Measurements from ENCODE around the gene KDM5B.
A peak's percentile ranks its signal among the peaks of the same experiment; 100 is the strongest.

KDM5B gene

DNA sequence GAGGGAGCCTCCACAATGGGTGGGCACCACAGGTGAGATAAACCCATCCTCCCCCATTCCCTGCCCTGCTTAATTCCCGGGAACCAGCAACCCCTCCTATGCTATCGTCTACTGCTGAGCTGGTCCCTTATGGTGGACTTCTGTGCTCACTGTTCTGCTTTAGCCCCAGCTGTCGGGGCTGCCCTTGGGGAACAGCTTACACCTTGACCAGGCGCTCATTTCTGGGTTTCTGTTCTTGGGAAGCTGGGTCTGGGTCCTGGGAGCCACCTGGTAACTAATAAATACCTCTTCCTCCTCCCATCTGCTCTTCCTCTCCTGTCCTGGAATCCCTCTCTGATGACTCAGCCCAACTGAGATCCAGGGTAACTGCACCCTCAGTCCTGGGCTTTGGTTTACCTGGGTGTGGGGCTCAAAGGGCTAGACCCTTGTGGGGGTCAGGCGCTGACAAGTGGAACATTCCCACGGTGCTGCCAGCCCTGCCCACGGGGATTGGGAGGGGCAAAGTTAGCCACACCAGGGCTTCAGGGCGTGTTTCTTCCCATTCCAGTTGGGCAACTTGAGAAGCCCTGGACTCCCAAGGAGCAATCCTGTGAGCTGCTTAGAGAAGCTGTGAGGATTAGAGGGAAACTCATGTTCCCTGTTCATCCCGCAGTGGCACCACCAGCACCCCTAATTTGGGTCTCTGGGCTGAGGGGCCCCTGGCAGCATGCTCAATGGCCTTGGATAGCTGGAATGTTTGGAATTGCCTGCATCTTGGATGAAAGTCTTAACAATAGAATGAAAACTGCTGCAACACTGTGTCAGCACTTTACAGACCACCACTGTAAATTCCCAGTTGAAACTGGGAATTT lies 4.2 kb upstream of the KDM5B start:
- H3K27ac ChIP-seq = no peak overlapping the region
- TF ChIP-seq, protein P1, sequence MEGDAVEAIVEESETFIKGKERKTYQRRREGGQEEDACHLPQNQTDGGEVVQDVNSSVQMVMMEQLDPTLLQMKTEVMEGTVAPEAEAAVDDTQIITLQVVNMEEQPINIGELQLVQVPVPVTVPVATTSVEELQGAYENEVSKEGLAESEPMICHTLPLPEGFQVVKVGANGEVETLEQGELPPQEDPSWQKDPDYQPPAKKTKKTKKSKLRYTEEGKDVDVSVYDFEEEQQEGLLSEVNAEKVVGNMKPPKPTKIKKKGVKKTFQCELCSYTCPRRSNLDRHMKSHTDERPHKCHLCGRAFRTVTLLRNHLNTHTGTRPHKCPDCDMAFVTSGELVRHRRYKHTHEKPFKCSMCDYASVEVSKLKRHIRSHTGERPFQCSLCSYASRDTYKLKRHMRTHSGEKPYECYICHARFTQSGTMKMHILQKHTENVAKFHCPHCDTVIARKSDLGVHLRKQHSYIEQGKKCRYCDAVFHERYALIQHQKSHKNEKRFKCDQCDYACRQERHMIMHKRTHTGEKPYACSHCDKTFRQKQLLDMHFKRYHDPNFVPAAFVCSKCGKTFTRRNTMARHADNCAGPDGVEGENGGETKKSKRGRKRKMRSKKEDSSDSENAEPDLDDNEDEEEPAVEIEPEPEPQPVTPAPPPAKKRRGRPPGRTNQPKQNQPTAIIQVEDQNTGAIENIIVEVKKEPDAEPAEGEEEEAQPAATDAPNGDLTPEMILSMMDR (IDR thresholded peaks at IDR 0.05) = no peak
- TF ChIP-seq ZFX (IDR thresholded peaks at IDR 0.05; ENCODE audit: borderline replicate concordance) = no peak

DNA sequence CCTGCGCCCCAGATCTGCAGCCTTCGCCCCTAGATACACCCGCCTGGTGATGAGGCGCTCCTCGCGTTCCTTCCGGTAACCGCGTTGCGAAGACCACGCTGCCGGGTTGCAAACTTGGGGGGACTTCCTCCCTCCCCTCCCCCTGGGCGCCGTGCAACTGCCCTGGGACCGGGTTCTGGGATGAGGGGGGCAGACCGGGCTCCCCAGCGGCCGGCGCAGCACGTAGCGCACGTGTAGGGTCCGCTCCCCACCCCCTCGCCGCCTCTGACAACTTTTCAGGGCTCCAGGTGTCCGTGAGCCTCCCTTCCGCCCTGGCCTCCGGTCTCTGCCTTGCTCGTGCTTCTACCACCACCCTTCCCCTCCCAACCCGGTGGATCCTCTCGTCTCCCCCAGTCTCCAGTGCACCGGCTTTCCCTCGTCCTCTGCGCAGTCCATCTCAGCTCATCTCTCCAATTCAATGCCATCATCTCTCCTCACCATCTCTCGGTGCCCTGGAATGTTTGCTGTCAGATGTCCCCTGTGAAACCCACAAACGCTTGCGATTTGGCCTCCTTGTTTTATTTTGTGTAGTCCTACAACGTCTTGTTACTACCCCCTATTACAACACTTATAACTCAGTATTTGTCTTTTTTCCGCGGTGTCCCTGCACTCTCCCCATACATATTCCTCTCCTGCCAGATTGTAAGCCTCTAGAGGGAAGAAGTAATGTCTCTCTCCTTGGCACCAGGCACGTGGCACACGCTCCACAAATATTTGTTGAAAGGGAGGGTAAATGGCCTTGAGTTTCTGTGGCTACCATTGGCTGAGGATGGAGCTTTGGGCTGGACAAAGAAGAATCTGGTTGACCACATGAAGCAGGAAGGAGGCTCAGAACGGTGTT lies 3.3 kb upstream of the KDM5B start:
- TF ChIP-seq ZFX (IDR thresholded peaks at IDR 0.05; ENCODE audit: borderline replicate concordance) = no peak
- TF ChIP-seq, protein P1 (IDR thresholded peaks at IDR 0.05) = no peak
- no peak overlapping the region for H3K27ac ChIP-seq

DNA sequence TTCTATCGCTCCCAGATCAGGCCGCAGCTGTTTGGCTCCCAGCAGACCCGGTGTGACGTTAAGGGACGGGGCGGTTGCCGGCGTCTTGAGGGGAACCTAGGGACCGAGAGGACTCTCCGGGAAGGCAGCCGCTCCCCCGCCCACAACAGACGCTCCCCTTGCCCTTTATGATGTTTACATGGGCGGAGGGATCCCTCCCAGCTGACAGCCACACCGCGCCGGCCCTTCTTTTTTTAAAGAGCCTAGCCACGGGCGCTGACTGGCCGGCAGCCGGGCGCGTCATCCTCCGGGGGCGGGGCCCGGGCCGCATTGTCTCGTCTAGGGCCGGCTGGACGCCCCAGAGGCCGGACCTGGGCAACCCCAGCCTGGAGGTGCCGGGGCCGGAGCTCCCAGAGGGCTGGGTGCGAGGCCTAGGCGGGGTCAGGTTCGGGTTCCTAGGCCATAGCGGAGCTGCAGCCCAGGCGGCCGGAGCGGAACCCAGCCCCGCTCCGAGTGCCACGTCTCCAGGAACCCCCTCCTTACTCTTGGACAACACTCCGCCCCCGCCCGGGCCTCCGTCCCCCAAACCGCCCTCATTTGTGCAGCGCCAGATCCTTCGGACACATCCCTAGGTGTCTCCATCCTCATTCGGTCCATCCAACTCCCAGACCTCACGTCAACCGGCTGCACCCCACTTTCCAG lies 2.5 kb upstream of the KDM5B start, which contains the start of gene PCAT6:
Gene PCAT6 (plus strand): TSS at position 340 of the 681 bp plus-strand sequence.
- H3K27ac ChIP-seq = peak within 1 kb of the TSS; percentile 40; the same call in 1 of the 2 replicates
- TF ChIP-seq, protein P1 (IDR thresholded peaks at IDR 0.05) = no peak
- TF ChIP-seq ZFX (IDR thresholded peaks at IDR 0.05; ENCODE audit: borderline replicate concordance) = no peak

DNA sequence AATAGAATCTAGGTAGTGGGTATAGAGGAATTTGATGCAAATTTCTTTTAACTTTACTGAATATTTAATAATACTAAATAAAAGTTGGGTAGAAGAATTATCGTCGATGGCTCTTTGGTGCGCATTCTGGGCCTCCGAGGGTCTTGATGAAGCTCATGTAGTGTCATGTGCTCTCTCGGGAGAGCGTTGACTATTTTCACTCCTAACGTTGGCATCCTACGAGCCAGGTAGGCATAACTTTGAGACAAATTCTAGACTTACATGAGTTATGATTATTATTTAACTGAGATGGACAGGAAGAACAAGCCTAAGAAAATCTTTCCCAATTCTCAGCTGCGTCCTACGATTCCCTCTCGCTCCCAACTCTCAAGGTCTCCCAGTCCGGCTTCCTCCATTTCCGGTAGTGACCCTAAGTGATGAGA lies 2.0 kb upstream of the KDM5B start:
- TF ChIP-seq, protein P1 (IDR thresholded peaks at IDR 0.05) = no peak
- no peak for TF ChIP-seq ZFX (IDR thresholded peaks at IDR 0.05; ENCODE audit: borderline replicate concordance)
- peak overlapping the region; percentile 40; the same call in 1 of the 2 replicates for H3K27ac ChIP-seq

DNA sequence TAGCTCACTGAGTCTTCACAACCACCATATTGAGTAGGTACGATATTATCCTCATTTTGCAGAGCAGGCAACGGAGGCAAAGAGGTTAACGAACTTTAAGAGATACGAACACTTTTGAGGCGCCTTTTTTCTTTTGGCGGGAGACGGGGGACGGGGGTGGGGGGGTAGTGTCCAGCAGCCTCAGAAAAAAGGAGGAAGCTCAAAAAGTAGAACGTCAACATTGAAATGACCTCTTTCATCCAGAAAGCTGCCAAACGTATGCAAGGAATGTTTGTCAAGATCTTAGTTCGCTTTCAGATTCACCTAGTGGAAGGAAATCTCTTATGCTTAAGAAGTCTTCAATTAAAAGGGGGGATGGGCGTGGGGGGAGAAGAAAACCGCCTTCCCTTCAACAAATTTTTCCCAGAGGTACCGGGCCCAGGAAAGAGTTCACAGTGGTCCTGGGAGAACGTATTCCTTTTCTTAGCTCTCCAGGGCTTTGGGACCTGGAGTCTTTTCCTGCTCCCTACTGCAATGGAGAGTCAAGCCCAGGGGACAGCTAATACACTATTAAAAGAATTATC lies 1.5 kb upstream of the KDM5B start:
- 0 out of 2 replicates have a peak overlapping the region, but pooled peaks have one; percentile 40 for H3K27ac ChIP-seq
- TF ChIP-seq ZFX (IDR thresholded peaks at IDR 0.05; ENCODE audit: borderline replicate concordance) = no peak
- TF ChIP-seq, protein P1 (IDR thresholded peaks at IDR 0.05) = no peak

DNA sequence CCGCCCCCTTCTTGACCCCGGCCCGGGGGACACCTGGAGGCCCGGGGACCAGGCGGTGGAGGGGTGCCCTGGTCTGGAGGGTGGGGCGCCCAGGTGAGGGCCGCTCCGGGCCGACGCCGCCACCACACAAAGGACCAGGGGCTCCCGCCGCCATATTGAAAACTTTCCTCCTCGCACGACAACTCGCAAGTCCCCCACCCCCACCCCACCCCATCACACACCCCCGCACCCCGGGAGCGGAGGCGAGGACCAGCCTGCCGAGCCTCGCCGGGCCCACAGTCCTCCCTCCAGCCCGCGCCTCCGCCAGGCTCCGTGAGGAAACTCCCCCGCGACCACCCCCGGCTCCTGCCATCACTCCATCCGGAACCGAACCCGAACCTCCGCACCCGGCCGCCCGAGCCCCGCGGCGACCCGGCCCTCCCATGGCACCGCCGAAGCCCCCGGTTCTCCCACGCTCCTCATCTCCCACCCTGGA lies 733 bp downstream of the KDM5B start:
- peak overlapping the region; percentile 49 for H3K27ac ChIP-seq

More for the DNA sequence above, 733 bp downstream of the KDM5B start:
- TF ChIP-seq, protein P1 (IDR thresholded peaks at IDR 0.05) = no peak
- TF ChIP-seq ZFX (IDR thresholded peaks at IDR 0.05; ENCODE audit: borderline replicate concordance) = no peak
